NCI-H1930 (cell line): Measurements from ENCODE around the gene ATP1A4.

ENCODE experiments used
- DNase-seq, 2 experiments: peaks; one replicate each; lab custom pipeline; 2025; lab: John Stamatoyannopoulos, UW

ATP1A4 gene

DNA sequence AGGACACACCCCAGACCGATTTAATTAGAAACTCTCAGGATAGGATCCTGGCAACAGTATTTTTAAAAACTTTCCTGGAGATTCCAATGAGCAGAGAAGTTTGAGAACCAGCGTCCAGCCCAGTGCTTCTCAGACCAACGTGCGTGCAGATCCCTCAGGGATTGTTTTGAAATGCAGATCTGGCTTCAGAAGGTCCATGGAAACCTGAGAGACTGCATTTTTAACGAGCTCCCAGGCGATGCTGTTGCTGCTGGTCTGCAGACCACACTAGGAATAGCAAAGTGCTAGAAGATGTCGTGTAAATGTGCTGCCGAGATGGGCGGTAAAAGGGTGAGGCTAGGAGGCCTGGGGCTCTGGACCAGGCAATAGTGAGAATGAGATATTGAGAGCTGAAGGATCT is 20.6 kb downstream of the ATP1A4 start:
- DNase-seq, result no peak

DNA sequence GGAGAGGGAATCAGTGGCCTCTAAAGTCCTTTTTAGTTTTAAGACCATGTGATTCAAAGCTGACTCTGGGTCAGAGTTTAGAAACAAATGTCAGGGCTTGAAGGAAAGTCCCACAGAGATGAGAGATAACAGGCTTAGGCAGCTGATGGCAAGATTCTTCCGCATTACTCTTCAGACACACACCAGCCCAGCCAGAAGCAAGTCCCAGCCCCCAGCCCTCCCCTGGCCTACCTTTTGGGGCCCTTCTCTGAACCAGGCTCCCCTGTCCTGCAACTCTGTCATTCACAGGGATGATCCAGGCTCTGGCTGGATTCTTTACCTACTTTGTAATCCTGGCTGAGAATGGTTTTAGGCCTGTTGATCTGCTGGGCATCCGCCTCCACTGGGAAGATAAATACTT is 25.8 kb downstream of the ATP1A4 start:
- DNase-seq, result no peak

DNA sequence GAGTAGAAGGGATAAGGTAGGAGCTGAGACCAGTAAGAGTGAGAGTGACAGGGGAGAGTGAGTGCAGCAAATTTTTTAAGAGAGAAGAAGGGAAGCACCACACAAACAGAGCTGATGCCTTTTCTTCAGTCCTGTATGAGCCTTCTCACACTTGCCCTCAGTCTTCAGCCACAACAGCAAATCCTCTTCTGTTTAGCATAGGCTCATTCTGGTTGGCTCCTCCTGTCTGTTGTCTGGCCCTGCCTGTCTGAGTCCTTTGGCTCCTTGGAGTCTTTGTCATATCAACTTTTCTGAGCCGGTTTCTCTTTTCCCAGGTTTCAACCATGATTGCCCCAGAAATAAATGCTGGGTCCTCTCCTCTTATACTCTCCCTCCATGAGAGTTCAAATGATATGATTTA is 26.3 kb downstream of the ATP1A4 start:
- no peak for DNase-seq

DNA sequence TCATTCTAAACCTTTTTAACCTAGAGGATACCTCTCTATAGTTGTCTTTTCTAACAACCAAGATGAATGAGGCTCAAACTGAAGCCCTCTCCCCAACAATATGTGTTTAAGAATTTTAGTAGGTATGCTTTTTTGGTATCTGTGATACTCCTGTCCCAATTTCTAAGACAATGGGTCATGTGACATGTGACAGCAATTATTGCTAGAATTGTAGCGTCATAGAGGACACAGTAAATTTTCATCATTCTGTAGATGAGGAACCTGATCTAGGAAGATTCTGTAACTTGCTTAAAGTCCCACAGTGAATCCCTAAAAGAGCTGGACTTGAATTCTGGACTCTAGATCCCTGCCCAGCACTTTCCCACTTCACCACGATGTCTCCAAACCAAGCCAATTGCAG is 27.3 kb downstream of the ATP1A4 start:
- DNase-seq, result no peak

DNA sequence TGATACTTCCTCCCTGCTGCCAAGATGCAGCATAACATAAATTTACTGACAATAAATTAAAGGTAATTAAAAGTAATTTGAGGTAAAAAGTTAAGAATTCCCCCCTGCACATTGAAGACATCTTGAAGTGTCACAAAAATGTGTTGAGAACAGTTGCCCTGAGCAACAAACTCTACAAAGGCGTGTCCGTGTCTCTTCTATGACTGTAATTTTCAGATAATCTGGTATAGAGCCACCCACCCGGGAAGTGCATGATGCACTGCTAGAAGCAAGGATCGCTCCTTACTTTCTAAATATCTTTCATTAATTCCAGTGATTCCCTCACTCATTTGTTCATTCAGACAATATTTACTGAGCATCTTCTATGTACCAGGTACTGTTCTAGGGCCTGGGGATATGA is 27.9 kb downstream of the ATP1A4 start:
- no peak for DNase-seq

DNA sequence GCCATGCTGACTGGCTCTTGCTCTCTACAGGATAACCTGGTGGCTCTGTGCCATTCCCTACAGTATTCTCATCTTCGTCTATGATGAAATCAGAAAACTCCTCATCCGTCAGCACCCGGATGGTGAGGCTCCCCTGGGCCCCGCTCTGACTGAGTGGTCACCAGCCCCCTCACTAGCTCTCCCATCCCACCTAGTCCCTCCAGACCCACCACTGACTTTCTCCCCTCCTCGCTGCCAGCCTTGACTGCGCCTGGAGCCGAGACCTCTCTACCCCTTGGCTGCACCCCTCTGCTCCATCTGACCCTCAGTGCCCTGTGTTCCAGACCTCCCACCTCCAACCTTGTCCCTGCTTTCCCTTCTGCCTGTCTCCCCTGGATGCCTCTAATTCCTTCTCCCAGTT is 34.8 kb downstream of the ATP1A4 start:
- no peak for DNase-seq

DNA sequence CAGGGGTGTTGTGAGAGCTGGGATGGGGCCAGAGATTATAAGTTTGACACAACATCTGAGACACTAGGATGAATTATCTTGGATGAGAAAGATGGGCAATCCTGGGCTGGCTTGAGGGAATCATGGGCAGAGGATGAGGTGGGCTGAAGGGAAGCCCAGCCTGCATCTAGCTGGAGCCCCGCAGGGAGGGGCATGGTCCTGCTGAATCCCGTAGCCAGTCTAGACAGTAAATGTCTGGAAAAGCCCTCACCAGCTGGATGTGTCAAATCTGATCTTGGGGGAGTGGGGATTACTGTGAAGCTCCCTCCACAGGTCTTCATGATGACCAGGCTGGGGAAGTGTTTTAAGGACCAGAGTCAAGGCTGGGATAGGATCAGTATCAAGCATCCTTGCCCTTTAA is 35.3 kb downstream of the ATP1A4 start:
- DNase-seq, result no peak

DNA sequence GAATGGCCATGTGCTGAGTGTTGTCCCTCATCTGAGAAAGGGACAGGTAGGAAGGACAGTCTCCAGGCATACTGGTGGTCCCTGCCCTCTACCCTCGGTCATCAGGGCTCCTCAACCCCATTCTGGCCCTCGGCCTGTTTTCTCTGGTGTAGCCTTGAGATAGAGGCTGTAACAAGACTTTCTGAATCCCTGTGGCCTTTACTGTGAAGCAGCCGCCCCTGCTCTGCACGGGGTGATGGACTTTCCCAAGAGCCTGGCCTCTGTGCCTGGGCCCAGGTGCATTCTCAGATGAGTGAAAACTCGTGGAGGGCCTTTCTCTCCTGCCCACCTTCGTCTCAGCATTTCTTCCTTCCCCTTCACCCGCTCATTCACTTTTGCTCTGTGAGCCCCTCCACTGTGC is 36.0 kb downstream of the ATP1A4 start:
- DNase-seq, result no peak

DNA sequence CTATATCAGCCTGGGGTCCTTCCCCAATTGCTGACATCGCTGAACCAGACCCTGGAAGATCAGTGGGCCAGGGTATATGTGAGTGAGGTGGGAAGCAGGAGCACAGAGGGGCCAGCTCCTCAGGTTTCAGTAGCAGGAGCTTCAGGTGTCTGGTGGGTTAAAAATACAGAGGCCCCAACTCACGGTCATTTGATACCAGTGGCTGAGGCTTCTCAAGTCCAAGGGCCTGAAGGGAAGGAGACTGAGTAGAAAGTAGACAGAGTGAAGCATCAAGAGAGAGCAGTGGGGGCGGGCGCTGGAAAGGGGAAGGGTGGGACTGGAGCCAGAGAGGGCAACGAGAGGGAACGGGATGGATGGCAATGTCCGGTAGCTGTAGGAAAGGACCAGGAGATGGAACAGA is 36.9 kb downstream of the ATP1A4 start:
- DNase-seq, result no peak

DNA sequence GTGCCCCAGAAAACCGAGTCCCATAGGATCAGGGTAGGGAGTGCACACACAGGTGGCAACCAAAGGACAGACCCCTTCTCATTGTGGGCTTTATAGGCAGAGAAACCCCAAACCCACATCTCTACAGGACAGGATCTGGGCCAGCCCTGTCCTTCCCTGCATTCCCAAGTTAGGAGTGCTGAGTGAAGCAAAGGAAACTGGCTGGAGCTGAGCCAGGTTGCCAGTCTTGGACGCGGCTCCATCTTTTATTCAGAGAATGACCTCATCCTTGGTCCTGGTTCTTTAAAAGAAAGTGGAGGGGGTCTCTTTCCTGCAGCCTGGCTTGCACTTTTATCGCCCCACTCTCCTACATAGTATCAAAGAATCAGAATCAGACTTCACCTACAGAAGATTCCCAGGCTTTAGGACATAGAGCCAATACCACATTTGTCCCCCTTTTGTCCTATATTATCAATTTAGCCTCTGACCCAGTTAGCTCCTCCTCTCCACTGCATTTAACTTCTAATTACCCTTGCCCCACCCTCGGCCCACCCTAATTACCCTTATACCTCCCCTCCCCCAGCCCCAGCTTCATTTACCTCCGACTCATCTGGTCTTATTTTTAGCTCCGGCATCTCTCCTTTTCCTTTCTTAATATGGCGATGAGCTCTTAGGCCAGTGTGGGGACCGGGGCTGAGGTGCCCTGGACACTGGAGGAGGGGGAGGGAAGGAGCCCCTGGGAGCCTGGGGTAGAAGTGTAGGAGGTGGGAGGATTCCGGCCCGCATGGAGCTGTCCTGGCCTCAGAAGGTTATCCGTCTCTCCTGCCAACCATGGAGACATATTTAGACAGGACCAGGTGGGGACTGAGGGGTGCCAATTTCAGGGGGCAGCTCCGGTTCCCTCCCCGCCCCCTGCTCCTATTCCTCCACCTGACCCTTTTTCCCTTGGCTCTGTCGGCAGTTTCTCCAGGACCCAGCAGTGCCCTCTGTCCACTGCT is 38.5 kb downstream of the ATP1A4 start, which contains the start of gene CASQ1:
CASQ1 (plus strand) TSS at position 927 of the 977 bp plus-strand sequence. CDS start 177 bp downstream, outside the sequence.
- no peak for DNase-seq

DNA sequence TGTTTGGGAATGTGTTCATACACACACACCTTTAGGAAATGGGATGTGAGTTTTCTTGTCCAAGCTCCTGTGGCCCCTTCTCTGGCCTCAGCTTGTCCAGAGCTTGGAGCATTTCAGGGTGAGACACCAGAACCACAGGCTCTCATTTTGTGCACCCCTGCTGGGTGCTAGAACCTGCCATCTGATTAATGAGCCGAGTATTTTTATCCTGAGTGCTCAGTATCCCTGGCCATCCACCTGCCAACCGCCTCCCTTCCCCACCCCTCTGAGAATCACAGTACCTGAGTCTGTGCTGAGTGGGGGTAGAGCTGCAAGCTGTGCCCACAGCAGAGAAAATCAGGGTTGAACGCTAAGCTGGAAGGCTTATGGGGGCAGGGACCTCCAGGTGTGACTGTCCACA is 40.4 kb downstream of the ATP1A4 start:
- no peak for DNase-seq

DNA sequence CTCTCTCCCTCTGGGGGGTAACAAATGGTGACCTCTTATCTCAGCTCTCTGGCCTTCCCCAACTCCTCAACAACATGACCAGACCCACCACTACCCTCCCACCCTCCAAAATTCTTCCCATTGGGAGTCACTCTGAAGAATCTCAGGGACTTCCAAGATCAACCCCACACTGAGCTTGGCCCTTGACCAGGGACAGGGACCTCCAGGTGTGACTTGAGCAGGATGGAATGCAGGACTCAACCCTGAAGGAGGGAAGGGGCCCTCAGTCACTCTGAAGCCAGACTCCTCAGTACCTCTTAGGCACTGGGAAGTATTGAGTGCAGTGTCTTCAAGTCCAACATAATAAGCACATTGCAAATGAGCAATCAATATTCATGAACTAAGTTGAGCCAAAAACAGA is 40.8 kb downstream of the ATP1A4 start:
- no peak for DNase-seq

DNA sequence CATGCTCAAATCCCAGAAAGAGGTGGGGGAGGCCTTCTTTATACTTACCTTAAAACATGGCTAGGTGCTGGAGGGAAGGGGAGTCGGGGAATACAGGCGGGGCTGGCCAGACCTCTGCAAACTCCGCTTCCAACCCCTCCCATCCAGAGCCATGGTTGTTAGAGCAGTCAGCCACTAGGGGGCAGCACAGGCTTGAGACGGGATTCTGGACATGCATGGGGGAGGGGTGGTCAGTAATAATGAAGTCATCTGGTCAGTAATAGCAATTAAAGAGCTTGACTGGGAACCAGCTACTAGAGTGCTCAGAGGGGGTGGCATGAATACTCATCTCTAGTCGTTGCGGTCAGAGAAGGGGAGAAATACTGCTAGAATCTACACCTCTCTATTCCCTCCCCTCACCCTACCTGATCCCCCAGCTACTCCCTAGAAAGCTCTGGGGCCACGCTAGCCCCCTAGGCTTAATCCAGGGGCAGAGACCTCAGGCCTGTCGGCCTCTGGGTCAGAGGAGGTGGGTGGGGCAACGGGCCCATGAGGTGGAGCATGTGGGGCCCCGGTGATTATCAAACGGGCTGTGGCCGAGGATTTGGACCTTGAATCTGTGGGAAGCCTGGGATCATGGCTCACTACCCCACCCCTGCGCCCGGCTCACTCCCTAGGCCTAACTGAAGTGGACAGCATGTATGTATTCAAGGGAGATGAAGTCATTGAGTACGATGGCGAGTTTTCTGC is 41.9 kb downstream of the ATP1A4 start:
- peak; percentile 36 to 70 for DNase-seq

DNA sequence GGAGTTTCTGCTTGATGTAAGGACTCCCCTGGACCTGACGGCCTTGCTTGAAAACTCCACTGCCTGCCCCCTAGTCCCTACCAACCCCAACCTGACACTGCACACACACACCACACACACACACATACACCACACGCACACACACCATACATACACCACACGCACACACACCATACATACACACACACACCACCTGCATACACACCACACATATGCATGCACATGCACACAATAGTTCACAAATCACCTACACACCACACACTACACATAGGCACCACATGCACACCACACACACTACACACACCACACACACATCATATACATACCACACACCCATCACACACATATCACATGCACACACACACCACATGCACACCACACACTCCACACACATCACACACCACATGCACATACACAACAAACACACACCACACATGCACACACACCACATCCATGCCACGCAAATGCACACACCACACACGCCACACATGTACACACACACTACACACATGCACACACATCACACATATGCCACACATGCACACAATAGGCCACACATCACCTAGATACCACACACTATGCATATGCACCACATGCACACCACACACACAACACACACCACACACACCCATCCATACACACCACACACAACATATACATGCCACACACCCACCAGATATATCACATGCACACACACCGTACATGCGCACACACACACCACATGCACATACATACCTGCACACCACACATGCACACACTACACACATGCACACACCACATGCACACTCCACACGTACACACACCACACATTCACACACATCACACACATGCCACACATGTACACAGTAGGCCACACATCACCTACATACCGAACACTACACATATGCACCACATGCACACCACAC is 42.7 kb downstream of the ATP1A4 start:
- DNase-seq, result no peak

DNA sequence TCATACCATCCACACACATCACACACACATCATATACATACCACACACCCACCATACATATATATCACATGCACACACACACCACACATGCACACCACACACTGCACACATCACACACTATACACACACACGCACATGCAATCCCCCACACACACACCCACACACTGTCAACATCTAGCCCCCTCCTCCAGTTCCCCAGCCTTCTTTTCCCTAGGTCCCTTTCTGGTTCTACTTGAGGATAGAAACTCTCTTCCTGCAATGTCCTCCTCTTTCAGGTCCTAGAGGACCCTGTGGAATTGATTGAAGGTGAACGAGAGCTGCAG is 43.3 kb downstream of the ATP1A4 start:
- no peak for DNase-seq

DNA sequence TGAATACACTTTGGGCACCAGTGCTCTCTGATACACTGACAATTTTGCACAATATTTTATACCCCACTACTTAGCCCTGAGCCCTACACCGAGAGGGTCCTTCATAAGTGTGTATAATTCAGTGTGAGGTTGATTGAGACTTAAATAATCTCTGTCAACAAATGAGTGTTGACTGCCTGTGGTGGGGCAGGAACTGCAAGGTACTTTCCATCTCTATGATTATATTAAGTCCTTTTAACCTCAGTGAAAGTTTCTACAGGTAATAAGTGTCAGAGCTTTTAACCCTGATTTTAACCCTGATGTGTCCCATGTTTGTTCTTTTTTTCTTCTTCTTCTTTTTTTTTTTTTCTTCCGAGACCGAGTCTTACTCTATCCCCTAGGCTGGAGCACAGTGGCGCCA is 44.7 kb downstream of the ATP1A4 start:
- no peak for DNase-seq

DNA sequence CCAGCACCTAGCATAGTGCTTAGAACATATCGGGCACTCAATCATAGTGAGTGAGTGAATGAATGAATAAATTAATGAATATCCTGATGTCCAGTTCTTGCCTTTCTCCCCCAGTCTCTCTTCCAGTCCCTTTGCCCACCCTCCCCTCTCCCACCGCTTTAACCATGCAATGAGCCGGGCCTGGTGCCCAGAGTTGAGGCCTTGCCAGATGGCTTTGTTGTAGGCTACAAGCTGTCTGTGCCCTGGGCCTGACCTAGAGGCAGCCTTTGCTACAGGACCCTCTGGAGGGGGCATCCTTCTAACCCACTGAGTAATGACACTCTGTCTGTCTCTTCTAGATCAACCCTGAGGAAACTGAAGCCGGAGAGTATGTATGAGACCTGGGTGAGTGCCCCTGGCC is 45.8 kb downstream of the ATP1A4 start:
- DNase-seq, result no peak

DNA sequence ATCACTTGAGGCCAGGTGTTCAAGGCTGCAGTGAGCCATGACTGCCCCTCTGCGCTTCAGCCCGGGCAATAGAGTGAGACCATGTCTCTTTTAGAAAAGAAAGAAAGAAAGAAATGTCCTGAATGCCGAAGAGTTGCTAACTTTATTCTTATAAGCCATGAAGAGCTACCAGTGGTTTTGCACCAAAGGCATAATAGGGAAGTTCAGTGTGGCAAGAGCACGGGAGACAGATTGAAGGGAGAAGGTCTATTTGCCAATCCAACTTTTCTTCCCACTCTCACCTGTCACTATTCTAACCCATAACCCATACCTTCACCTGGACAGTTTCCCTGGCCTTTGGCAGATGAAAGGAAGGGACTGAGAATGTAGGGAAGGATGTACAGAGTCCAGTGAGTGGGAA is 49.4 kb downstream of the ATP1A4 start:
- DNase-seq, result no peak

DNA sequence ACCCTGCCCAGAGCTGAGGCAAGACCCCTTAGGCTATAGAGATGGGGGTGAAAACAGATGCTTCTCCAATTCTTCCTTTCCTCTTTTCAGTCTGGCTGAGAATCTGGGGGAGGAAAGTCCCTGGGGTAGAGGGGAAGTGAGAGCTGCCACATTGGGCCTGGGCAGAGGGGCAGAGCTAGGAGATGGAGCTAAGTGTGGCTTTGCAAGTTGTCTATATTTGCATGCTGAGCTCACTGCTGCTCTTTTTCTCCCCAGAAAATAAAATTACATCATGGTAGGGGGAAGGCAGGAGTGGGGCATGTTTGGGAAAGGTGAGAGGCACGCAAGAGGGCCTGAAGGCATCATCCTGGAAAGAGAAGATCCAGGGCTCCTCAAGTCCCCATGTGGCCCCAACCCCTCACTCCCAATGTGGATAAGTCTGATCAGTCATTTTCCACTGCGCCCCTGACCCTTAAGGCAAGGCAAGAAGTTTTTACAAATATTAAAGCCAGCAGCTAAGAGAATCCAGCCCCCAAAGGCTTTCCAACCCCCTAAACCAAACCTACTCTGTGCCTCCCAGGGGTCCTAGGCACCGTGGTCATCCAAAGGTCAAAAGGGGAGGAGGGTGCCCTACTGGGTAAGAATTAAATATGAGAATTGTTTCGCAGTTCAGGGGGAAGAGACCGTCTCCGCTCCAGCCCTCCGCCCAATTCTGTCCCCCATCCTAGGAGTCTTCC is 53.3 kb downstream of the ATP1A4 start:
- DNase-seq, result no peak

DNA sequence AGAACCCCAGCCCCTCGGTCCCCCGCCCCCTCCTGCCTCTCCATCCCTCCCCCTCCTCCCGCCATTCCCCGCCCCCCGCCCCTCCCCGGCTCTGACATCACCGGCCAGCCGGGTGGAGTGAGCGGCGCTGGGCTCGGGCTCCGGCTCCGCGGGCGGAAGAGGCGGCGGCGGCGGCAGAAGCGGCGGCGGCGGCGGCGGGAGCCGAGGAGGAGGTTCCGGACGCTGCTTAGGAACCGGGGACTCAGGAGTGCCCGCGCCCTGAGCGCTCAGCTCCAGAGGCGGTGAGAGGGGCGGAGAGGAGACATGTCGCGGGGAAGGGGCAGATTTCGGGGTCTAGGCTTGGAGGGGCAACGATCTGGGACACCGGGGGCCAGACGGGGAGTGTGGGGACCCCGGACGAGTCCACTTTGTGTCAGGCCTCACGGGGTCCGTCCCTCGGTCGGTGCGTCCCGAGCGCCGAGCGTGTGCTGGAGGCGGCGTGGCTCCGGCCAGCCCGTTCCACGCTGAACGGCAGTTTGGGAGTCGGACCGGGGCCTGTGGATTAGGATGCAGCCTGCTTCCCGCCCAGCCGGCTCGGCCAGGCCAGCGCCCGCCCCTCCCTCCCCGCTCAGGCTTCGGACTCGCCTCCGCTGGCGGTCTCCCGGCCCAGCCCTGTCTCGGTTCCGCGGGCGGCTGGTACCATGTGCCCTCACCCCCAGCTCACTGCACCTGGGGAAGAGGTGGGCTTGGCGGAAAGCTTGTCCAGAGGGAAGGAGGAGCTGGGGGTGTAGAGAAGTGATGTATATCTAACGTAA is 54.0 kb downstream of the ATP1A4 start, which contains the start of gene PEA15:
PEA15 (plus strand) TSS at position 143 of the 794 bp plus-strand sequence. CDS start 6,161 bp downstream, outside the sequence.
- peak; percentile 44 to 61 for DNase-seq

DNA sequence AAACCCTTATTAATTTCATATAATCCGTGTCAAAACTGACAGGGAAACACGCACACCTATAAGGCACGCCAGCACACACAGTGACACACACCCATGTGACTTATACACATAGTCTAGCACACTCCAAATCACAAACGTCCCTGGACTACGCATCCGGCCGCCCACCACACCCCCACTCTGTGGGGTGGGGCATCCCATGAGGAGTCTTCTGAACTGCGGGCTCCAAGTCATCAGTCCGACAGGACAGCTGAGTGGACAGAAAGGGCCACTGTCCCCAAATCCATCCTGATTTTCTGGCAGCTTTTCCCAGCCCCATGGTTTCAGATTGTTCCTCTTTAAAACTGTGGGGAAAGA is 54.6 kb downstream of the ATP1A4 start:
- DNase-seq, result no peak
